PC-3 (cell line): ENCODE results near the gene ING2. TPM values are rescaled to one million over a fixed set of nuclear protein-coding genes. Genes with fewer than 3 reads are reported as not detected.
"Not testable (repeated sequence)": the region's sequence is repeated elsewhere in the genome, so short reads cannot be mapped to it uniquely, and the experiment has no call there.

ENCODE experiments used
- ATAC-seq: fragments of 200-7000 bp; cut with Tn5 transposase; 2 replicates; pipeline ENCODE4 v1.9.1; 2020; ENCODE audit warnings: mild to moderate bottlenecking, moderate library complexity
- BruUV-seq: library from RNA; stranded (reverse); fragments of 400-500 nt; replicated peaks from 2 replicates; lab custom pipeline; 2021; lab: Mats Ljungman, UMichigan
- CTCF ChIA-PET: fragments of 300-600 bp; sonication (Branson Sonifier 250); formaldehyde crosslinking; loops from one replicate; lab custom pipeline; 2022; ENCODE audit warnings: antibody characterized with exemption; lab: Charles Lee
- POLR2A ChIA-PET: fragments of 300-600 bp; sonication (Branson Sonifier 250); formaldehyde crosslinking; loops from one replicate; lab custom pipeline; 2022; ENCODE audit warnings: antibody characterized with exemption; ENCODE audit not compliant: unreplicated experiment; lab: Charles Lee
- DNase-seq: peaks from one replicate; pipeline ENCODE4 v3.0.0-alpha.2; 2015
- H2AFZ ChIP-seq: fragments of 300-600 bp; sonication (generic); 2 replicates; pipeline ENCODE4 v1.6.0; 2016; ENCODE audit warnings: antibody characterized with exemption, low read length
- H3F3A ChIP-seq: fragments of 300-600 bp; sonication (generic); one replicate; pipeline ENCODE4 v1.6.0; 2017; ENCODE audit warnings: antibody characterized with exemption, low read length, control low read depth, mild to moderate bottlenecking; ENCODE audit not compliant: unreplicated experiment
- H3K27ac ChIP-seq: fragments of 300-600 bp; sonication (generic); 2 replicates; pipeline ENCODE4 v1.5.1; 2016; ENCODE audit warnings: mild to moderate bottlenecking, low read length
- H3K27me3 ChIP-seq: fragments of 300-600 bp; sonication (generic); 2 replicates; pipeline ENCODE4 v1.6.1; 2016; ENCODE audit warnings: low read length, mixed read lengths
- H3K36me3 ChIP-seq: fragments of 300-600 bp; sonication (generic); 2 replicates; pipeline ENCODE4 v1.6.1; 2016; ENCODE audit warnings: low read depth, mixed run types, low read length, mixed read lengths
- H3K4me1 ChIP-seq: fragments of 300-600 bp; sonication (generic); 2 replicates; pipeline ENCODE4 v1.5.1; 2016; ENCODE audit warnings: low read length; ENCODE audit not compliant: insufficient read depth
- H3K4me2 ChIP-seq: fragments of 300-600 bp; sonication (generic); 2 replicates; pipeline ENCODE4 v1.6.0; 2016; ENCODE audit warnings: low read length
- H3K4me3 ChIP-seq: fragments of 300-600 bp; sonication (generic); 2 replicates; pipeline ENCODE4 v1.5.1; 2016; ENCODE audit warnings: mild to moderate bottlenecking, low read length, mixed read lengths
- H3K79me2 ChIP-seq: fragments of 300-600 bp; sonication (generic); 2 replicates; pipeline ENCODE4 v1.6.1; 2017; ENCODE audit warnings: low read length, mixed read lengths
- H3K9ac ChIP-seq: fragments of 300-600 bp; sonication (generic); 2 replicates; pipeline ENCODE4 v1.6.0; 2016; ENCODE audit warnings: mild to moderate bottlenecking, low read length
- H3K9me2 ChIP-seq: fragments of 300-600 bp; sonication (generic); replicated peaks from 2 replicates; pipeline ENCODE4 v1.6.1; 2016; ENCODE audit warnings: mixed run types, low read length, mixed read lengths
- H3K9me3 ChIP-seq: fragments of 300-600 bp; sonication (generic); 2 replicates; pipeline ENCODE4 v1.6.1; 2016; ENCODE audit warnings: low read length, mixed read lengths
- H4K20me1 ChIP-seq: fragments of 300-600 bp; sonication (generic); 2 replicates; pipeline ENCODE4 v1.6.1; 2016; ENCODE audit warnings: low read length, mixed read lengths
- EZH2 ChIP-seq: fragments of 300-600 bp; sonication (generic); IDR thresholded peaks from one replicate; pipeline ENCODE4 v1.6.1; 2017; ENCODE audit warnings: antibody characterized with exemption, mild to moderate bottlenecking, low read length; ENCODE audit not compliant: unreplicated experiment
- EZH2phosphoT487 ChIP-seq: fragments of 300-600 bp; sonication (generic); IDR thresholded peaks from 2 replicates; pipeline ENCODE4 v1.6.1; 2018; ENCODE audit warnings: mild to moderate bottlenecking, antibody characterized with exemption, low read length, borderline replicate concordance
- intact Hi-C: fragments of 100-400 bp; cut with micrococcal nuclease; formaldehyde crosslinking; loops from 2 replicates; pipeline ENCODE4 v1.9.0; 2023
- total RNA-seq: library from RNA; depleted of rRNA; stranded (reverse); fragments of >200 nt; gene quantifications from 2 replicates; pipeline ENCODE4 v1.2.3, GENCODE V29; 2014
- TF ChIP-seq, protein P1 (sequence below): fragments of 300-600 bp; sonication (generic); conservative IDR thresholded peaks from 2 replicates; pipeline ENCODE4 v1.5.1; 2017; ENCODE audit warnings: antibody characterized with exemption, low read depth, mild to moderate bottlenecking, low read length

Gene ING2
- total RNA-seq, 1 experiment from 2014 or later, result 17.3 TPM

DNA sequence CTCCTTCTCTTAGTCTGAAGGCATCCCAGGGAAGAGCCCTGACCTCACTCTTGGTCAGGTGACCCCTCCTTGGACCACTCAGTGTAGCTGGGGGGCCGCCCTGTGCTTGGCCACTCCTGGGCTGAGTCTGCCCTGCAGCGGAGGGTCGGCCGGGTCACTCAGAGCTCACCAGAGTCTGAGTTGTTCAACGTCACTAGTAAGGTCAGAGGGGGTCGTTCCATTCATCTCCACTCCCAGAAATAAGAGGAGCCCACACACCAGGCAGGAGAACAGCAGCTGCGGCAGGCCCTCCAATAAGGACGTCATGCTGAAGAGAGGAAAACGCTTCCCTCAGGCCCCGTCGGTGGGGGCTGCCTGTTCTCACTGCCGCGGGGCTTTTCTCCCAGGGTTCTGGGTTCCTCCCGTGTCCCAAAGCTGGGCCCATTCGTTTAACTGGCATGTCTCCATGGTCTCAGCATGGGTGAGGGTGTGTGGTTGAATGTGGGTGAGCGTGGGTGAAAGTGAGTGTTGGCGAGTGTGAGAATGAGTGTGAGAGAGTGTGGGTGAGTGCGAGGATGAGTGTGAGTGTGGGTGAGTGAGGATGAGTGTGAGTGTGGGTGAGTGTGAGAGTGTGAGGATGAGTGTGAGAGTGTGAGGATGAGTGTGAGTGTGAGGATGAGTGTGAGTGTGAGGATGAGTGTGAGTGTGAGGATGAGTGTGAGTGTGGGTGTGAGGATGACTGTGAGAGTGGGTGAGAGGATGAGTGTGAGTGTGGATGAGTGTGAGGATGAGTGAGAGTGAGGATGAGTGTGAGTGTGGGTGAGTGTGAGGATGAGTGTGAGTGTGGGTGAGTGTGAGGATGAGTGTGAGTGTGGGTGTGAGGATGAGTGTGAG is 47.7 kb downstream of the ING2 start:
- TF ChIP-seq, protein P1, sequence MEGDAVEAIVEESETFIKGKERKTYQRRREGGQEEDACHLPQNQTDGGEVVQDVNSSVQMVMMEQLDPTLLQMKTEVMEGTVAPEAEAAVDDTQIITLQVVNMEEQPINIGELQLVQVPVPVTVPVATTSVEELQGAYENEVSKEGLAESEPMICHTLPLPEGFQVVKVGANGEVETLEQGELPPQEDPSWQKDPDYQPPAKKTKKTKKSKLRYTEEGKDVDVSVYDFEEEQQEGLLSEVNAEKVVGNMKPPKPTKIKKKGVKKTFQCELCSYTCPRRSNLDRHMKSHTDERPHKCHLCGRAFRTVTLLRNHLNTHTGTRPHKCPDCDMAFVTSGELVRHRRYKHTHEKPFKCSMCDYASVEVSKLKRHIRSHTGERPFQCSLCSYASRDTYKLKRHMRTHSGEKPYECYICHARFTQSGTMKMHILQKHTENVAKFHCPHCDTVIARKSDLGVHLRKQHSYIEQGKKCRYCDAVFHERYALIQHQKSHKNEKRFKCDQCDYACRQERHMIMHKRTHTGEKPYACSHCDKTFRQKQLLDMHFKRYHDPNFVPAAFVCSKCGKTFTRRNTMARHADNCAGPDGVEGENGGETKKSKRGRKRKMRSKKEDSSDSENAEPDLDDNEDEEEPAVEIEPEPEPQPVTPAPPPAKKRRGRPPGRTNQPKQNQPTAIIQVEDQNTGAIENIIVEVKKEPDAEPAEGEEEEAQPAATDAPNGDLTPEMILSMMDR, result no peak
- TF ChIP-seq EZH2phosphoT487 (no peak), EZH2 (no peak)
- no peaks in the 10 kb centered on the region for H3K36me3 ChIP-seq
- BruUV-seq, result no TSS peak
- ChIA-PET CTCF (no interaction called here), POLR2A (no interaction called here)
- intact Hi-C loops, result no loop called here
- no peak overlapping the region for H3K4me3 ChIP-seq
- no peaks in the 10 kb centered on the region for H3K9me3 ChIP-seq
- ATAC-seq, result no peak
- H4K20me1 ChIP-seq, result no peaks in the 10 kb centered on the region
- no peaks in the 10 kb centered on the region for H3K27me3 ChIP-seq
- DNase-seq, result no peak
- no peak overlapping the region for H3K27ac ChIP-seq
- H3K9me2 ChIP-seq, result no peaks in the 10 kb centered on the region
- H2AFZ ChIP-seq, result no peak overlapping the region
- H3K4me2 ChIP-seq, result no peak overlapping the region
- no peaks in the 10 kb centered on the region for H3K79me2 ChIP-seq
- no peaks in the 10 kb centered on the region for H3K4me1 ChIP-seq
- H3K9ac ChIP-seq, result no peak overlapping the region
- H3F3A ChIP-seq, result no peaks in the 10 kb centered on the region

DNA sequence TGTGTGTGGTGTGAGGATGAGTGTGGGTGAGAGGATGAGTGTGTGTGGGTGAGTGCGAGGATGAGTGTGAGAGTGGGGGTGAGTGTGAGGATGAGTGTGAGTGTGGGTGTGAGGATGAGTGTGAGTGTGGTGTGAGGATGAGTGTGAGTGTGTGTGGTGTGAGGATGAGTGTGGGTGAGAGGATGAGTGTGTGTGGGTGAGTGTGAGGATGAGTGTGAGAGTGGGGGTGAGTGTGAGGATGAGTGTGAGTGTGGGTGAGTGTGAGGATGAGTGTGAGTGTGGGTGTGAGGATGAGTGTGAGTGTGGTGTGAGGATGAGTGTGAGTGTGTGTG is 48.3 kb downstream of the ING2 start:
- H3K36me3 ChIP-seq, H3F3A ChIP-seq: not testable (repeated sequence)

DNA sequence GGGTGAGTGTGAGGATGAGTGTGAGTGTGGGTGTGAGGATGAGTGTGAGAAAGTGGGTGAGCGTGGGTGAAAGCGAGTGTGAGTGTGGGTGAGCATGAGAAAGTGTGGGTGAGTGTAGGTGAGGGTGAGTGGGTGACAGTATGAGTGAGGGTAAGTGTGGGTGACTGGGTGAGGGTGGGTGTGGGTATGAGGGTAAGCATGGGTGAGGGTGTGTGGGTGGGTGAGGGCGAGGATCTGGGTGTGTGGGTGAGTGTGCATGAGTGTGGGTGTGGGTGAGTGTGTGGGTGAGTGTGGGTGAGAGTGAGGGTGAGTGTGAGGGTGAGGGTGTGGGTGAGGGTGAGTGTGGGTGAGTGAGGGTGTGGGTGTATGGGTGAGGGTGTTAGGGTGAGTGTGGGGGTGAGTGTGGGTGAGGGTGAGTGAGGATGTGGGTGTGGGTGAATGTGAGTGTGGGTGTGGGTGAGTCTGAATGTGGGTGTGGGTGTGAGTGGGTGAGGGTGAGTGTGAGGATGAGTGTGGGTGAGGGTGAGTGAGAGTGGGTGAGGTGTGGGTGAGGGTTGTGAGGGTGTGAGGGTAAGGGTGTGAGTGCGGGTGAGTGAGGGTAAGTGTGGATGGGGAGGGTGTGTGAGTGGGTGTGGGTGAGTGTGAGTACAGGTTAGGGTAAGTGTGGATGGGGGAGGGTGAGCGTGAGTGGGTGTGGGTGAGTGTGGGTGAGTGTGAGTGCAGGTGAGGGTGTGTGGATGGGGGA is 48.9 kb downstream of the ING2 start:
- H3K4me1 ChIP-seq, result no peaks in the 10 kb centered on the region

More for the DNA sequence above, 48.3 kb downstream of the ING2 start:
- H4K20me1 ChIP-seq, POLR2A ChIA-PET, intact Hi-C loops, ATAC-seq, H3K9ac ChIP-seq, BruUV-seq, H3K9me2 ChIP-seq, H3K4me2 ChIP-seq, DNase-seq, H3K4me1 ChIP-seq, H3K27ac ChIP-seq, H3K79me2 ChIP-seq, H2AFZ ChIP-seq, H3K27me3 ChIP-seq, CTCF ChIA-PET, H3K4me3 ChIP-seq, H3K9me3 ChIP-seq: not testable (repeated sequence)

More for the DNA sequence above, 48.9 kb downstream of the ING2 start:
- DNase-seq (no peak), ATAC-seq (no peak)
- BruUV-seq, result no TSS peak
- H3F3A ChIP-seq, result no peaks in the 10 kb centered on the region
- H3K4me2 ChIP-seq, result no peak overlapping the region
- CTCF ChIA-PET, result no interaction called here
- H3K4me3 ChIP-seq, result no peak overlapping the region
- H2AFZ ChIP-seq, result no peak overlapping the region
- H3K36me3 ChIP-seq, result no peaks in the 10 kb centered on the region
- no peak for TF ChIP-seq EZH2
- TF ChIP-seq, protein P1, result no peak
- no peak for TF ChIP-seq EZH2phosphoT487
- no peak overlapping the region for H3K27ac ChIP-seq
- POLR2A ChIA-PET, result no interaction called here
- no peak overlapping the region for H3K9ac ChIP-seq
- no peaks in the 10 kb centered on the region for H3K79me2 ChIP-seq
- H3K9me2 ChIP-seq, result no peaks in the 10 kb centered on the region
- H3K27me3 ChIP-seq, result no peaks in the 10 kb centered on the region
- intact Hi-C loops, result no loop called here
- no peaks in the 10 kb centered on the region for H3K9me3 ChIP-seq
- no peaks in the 10 kb centered on the region for H4K20me1 ChIP-seq
